ENCODE results near the gene ARHGEF19.

GRCh38 chr1:16168622-16169360 lies 43.7 kb downstream of the ARHGEF19 start:
- TF ChIP-seq FOXP2 (optimal IDR thresholded peaks at IDR 0.05; ENCODE audit: control extremely low read depth, extremely low read length, insufficient read depth) (no peak), EZH2 (IDR thresholded peaks at IDR 0.05) (no peak)

Data from SK-N-MC (cell line).